Measurements from ENCODE around the gene CPVL.

The CPVL gene

DNA sequence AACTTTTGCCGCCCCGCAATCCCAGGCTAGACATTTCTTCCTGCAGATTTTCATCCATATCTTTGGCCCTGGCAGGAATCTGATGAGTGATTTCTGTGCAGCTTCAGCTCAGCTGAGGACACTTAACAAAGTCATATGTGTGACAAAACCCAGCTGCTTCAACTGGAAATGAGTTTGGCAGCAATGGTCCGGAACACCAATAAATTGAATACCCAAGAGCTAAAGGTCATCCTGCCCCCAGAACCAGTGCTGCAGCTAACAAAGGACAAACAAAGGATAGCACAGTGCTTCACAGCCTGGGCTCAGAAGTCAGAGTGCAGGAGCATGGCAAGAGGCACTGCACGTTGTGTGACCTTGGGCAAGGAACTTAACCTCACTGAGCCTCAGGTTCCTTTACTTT is 148.2 kb downstream of the CPVL start:
- DNase-seq: peak; percentile 28

DNA sequence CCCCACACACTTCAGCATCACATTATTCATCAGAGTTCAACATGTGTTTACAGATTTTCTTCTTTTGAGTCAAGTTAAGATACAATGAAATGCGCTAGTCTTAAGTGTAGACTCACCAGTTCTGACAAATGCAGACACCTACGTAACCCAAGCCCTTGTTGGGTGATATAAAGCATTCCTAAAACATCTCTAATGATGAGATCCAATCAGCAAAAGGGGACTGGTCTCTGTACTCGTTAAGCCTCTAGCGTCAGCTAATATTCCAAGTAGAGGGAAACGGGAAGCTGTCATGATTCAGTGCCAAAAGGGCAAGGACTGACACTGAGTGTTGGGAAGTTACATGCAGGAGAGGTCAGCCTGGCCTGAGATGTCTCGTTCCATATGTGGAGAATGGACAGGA is 149.5 kb downstream of the CPVL start:
- no peak for DNase-seq

DNA sequence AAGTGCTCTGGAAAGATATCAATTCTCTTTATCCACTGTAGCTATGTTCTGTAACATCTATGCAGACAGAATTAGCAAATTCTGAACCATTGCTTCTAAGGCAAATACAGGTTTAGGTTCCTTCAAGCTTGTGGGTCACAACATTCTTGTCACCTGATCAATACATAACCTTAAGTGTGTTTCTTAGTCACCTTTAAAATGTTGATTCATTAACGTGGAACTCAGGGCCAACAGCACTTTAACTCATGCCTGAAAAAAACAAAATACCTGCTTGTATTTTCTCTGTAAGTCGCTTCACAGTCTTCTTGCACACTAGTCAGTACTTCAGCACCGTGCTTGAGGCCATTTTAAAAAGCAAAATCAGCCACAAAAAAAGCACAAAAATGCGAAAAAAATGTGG is 153.0 kb downstream of the CPVL start:
- no peak for DNase-seq

DNA sequence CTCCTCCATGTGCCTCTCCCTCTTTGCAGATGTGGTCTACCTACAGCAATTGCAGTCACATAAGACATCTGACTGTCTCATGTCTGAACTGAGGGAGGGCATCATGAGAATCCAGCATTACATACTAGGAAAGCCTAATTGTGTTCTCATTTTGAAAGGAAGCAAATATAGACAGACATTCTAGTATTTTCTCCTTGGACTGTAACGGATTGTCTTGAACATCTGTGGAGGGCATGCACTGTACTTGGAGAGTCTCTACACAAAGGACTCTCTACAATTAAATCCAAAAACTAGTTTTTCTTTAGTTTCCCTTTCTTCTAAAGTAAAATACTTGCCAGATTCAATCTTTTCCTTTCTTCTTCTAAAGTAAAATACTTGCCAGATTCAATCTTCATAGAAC is 153.5 kb downstream of the CPVL start:
- no peak for DNase-seq

DNA sequence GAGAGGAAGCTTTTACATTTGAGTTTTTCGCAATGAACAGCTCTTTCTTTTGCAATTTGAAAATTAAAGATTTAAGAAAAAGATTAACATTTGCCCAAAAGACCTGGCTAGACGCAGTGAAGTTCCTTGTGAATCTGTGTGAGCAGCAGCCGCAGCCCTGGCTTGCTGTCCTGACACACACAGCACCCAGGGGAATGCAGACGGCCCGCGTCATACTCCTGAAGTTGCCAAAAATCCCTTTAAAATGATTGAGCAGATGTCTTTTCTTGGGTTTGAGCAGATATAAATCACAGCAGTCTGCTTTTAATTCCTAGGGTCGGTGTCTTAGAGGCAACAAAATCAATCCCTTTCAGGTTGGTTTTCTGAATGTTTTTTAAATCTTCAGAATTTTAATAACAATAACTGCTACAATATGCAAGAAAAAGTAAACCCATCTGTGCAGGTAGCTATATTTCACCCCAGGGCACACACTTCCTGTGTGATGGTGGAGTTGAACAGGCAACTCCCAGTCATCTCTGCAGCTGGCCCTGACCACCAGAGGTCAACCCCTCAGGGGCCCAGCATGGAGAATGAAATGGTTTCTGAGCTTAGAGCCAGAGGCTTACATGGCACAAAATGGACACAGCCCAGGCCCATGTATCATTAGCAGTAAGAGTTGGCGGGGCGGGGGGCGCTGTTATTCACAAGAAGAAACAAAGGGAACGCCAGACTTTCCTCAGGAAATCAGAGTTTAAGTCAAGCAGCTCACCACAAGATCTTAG is 156.0 kb downstream of the CPVL start:
- no peak for DNase-seq

DNA sequence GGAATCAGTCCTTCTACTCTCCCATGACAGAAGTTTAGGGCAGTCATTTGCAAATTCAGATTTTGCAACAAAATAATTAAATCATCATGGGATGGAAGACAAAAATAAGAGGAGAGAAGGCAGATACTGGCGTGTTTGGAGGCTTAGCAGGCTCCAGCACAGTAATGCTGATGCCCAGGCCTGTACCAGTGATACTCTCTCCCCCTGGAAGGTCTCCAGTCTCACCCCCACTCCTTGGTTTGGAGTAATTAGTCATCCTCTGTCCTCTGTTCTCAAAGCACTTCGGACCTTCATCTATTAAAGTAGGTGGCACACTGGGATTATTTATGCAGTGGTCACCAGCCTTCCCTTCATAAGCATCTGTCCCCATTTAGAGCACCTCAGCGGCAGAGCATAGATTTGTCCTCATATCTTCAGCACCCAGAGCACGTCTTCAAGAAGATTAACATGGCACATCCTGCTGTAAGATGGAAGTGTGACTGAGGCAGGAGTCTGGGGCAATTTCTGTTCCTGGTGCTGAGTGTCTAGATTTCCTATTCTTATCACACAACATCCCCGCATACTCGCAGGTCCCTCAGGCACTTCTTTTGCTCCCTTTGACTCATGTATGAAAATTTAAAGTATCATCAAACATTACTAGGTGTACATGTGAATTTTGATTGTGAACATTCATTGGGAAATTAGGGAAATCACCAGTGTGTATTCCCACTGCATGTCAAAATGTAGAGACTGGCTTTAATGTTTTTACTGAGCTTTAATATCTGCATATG is 156.9 kb downstream of the CPVL start:
- DNase-seq: no peak

- DNase-seq: no peak
These were observed 157.5 kb downstream of the CPVL start for GRCh38 chr7:28988810-28989209.

- no peak for DNase-seq
These were observed 158.2 kb downstream of the CPVL start for GRCh38 chr7:28988091-28988490.

GRCh38 chr7:28986765-28987110 is 159.6 kb downstream of the CPVL start:
- no peak for DNase-seq

GRCh38 chr7:28986028-28986764 is 160.1 kb downstream of the CPVL start:
- no peak for DNase-seq

DNA sequence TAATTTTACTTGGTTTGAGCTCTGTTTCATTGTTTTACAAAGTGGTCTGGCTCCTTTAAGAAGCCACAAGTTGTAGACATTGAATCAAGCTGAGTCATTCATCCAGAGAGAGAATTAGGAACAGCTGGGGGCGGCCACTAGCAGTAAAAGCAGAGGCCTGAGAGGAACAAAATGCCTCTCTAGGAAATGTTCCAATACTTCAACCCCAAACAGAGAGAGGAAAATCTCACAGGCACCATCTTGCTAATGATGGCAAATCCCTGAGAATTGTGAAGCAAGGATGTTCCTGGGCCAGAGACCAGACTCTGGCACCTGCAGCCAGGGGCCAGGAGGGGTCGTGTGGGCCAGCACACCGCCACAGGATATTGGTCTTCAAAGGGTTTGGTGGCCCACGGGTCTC is 161.7 kb downstream of the CPVL start:
- peak; percentile 7 for DNase-seq

DNA sequence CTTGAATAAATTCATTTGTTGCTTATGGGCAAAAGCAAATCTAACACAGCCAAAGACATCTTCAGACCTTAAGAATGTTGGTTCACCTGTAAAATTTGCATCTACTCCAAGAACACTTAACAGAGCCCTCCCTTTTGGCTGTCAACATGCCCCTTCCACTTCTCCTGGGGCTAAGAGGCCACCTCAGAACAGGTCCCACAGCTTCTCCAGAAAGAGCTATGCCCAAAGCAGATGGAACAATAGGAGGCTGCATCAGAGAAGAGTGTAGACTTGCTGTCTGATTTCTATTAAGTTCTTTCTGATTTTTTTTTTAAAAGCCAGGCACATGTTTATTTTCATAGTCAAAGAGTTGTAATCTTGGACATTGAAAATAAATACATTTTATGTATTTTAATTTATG is 162.1 kb downstream of the CPVL start:
- no peak for DNase-seq

DNA sequence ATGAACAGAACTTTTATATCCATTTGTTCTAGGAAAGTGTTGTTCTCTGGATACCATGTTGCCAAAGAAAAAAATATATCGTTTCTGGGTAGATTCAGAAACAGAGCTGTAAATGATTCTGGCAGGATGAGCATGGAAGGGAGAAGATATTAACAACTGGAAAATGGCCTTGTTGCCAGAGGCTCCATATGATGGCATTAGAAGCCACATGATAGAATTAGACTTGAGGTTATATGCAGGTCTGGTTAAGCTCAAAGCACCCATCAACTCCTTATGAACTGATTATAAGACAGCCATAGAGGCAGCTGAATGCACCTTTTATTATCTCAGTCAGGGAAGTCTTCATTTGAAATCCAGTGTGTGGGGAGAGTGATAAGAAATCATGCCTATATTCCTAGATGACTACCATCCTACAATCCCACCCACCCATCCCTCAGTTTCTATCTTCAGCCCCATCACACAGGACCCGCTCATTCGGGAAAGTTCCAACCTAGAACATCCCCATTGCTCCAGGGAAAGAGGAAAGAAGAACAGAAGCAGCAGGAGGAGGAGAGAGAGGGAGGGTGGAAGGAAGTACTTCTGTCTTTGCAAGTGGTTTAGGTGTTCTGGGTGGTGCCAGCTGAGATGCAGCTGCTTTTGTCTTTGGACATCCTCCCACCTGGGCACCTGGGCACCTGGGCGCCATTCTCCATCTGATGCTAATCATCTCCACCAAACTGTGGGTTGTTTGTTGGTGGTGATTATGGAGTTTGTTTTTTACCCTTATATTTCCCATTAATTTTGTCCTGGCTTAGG is 162.7 kb downstream of the CPVL start:
- no peak for DNase-seq

DNA sequence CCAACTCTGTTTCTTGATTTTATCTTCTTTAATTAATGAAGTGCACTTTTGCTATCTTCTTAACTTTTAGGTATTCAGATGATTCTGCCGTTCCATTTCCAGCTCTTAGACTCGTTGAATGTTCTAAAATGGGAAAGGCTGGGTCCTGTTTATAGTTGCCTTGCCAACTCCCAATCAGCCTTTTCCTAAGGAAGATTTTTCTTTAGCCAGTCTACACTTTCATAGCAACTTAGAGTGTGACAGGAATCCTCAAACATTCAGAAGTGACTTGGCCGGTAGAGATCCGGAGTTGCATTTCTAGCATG is 165.2 kb downstream of the CPVL start:
- no peak for DNase-seq

- no peak for DNase-seq
These were observed 165.7 kb downstream of the CPVL start for GRCh38 chr7:28980451-28981160.

DNA sequence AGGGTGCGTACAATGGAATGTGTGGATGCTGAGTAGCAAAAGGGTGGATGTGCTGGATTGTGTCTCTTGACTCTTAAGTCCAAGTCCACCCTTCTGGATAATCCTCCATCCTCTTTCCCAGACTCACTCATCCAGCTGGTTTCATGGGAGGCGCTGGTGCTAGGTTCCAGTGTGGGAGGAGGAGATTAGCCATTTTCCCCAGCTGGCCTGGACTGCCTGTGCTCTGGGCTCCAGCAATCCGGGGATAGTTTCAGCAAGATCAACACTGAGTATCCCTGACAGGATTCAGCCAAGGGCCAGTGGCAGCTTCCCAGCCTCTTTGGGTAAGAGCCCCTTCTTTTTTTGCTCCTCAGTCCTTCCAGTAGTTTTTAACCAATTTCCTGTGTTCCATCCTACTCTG is 166.6 kb downstream of the CPVL start:
- no peak for DNase-seq

GRCh38 chr7:28977881-28978280 is 168.5 kb downstream of the CPVL start:
- no peak for DNase-seq

DNA sequence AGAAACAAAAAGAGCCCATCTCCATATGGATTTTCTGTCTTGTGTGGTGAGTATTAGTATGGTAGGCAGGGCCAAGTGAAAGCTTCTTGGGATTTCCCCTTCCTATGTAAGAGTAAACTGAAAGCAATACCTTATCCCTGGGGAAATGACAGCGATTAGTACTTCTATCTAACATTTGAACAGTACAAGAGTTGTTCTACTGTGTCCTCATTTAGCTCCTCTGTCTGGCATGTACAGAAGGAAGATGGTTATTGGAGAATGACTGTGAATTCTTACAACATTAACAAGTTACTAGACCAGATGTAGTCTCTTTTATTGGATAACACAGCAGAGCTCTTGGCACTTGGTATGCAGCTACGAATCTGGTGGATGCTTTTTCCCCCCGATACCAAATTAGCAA is 170.3 kb downstream of the CPVL start:
- DNase-seq: no peak

DNA sequence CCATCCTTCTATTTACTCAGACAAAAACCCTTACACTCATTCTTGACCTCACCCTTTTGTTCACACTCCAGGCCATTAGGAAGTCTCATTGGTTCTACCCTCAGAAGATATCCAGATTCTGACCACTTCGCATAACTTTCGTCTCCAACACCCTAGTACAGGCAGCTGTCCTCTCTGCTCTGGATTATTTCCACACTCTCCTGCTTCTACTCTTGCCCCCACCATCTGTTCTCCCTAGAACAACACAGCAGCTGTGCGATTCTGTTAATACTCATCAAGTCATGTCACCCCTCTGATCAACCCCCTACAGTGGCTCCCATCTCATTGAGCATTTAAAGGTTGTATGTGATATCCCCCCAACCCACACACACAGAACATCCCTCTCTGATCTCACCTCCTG is 172.7 kb downstream of the CPVL start:
- no peak for DNase-seq

- no peak for DNase-seq
These were observed 182.3 kb downstream of the CPVL start for GRCh38 chr7:28964056-28964455.

DNA sequence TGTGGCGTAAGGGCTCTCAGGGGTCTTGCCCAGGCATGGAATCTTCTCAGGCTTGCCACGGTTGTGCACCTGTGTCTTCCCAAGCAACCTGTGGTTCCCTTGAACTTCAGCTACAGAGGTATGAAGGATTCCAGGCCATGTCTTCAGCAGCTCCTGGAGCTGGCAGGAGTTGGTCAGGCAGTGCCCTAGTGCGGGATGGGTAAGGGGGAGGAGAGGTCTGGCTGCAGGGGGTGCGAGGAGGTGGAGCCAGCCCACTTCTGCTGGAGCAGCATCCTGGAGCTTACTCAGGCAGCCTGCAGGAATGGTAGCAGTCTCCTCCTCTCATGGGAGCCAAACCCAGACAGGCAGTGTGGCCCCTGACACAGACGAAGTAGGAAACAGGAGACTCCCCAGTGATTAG is 184.4 kb downstream of the CPVL start:
- DNase-seq: no peak

DNA sequence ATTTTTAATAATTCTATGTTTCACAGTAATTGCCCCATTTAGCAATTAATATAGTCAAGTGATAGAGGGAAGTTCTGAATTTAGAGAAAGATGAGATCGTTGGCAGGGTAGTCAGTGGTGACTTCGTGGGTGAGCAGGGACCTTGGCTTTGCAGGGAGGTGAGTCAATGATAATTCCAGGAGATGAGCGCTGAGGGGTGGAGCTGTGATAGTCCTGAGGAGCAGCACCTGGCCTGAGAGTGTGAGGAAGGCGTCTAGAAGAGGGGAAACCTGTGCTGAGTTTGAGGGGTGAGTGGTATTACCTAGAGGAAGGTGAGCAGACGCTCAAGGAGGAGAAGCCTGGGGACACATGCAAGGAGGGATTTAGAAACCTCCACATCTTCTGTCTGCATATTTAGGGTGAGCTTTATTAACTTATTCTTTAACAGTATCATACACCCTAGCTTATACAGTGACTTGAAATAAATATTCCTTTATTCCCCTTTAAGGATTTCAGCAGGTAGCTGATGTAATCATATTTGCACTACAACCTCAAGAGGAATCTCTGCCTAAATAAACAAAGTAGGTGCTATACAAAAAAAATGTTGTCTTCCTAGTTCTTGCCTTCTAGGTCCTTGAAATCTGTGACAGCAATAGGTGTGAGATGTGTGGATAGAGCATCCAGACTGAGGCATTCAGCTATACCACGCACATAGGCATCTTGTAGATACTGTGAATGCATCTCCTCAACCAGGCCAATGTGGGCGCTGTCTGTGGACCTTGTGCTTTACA is 186.1 kb downstream of the CPVL start:
- DNase-seq: no peak
